Central memory CD8-positive, alpha-beta T cell (primary cell): Measurements from ENCODE around the gene MTRF1L.
A peak's percentile ranks its signal among the peaks of the same experiment; 100 is the strongest.

Experiments
- ATAC-seq: fragments of 150-1000 bp; cut with Tn5 transposase; replicated peaks from 2 replicates; pipeline ENCODE4 v1.10.0; 2022; ENCODE audit warnings: mild to moderate bottlenecking, moderate FRiP score, moderate number of reproducible peaks; ENCODE audit not compliant: poor library complexity, severe bottlenecking; ENCODE audit errors: extremely low read depth
- DNase-seq, 2 donors: peaks; one replicate each; pipeline ENCODE4 v3.0.0; 2021; ENCODE audit warnings: low spot score in 2 of 2
- H3K27ac Mint-ChIP-seq: one replicate; pipeline ENCODE4 v1.8.0; 2022; ENCODE audit warnings: low read depth, mild to moderate bottlenecking, moderate library complexity, mixed read lengths
- H3K27me3 Mint-ChIP-seq: one replicate; pipeline ENCODE4 v1.8.0; 2022; ENCODE audit warnings: mixed read lengths
- H3K36me3 Mint-ChIP-seq: one replicate; pipeline ENCODE4 v1.8.0; 2022; ENCODE audit warnings: mild to moderate bottlenecking, moderate library complexity, mixed read lengths; ENCODE audit not compliant: insufficient read depth
- H3K4me1 Mint-ChIP-seq: one replicate; pipeline ENCODE4 v1.8.0; 2022; ENCODE audit warnings: mixed read lengths
- H3K4me3 Mint-ChIP-seq: one replicate; pipeline ENCODE4 v1.8.0; 2022; ENCODE audit warnings: mild to moderate bottlenecking, moderate library complexity, mixed read lengths
- H3K9me3 Mint-ChIP-seq: one replicate; pipeline ENCODE4 v1.8.0; 2022; ENCODE audit warnings: mixed read lengths

The MTRF1L gene

GRCh38 chr6:152950240-152950639 lies 52.3 kb downstream of the MTRF1L start:
- H3K27me3 Mint-ChIP-seq, result peaks cover 61% of the 10 kb centered on the region
- H3K27ac Mint-ChIP-seq, result no peak overlapping the region
- H3K36me3 Mint-ChIP-seq, result no peaks in the 10 kb centered on the region
- no peaks in the 10 kb centered on the region for H3K9me3 Mint-ChIP-seq
- ATAC-seq (no peak), DNase-seq (no peak)
- peaks cover 8% of the 10 kb centered on the region for H3K4me1 Mint-ChIP-seq
- no peak overlapping the region for H3K4me3 Mint-ChIP-seq

- H3K27me3 Mint-ChIP-seq, result peaks cover 66% of the 10 kb centered on the region
- no peaks in the 10 kb centered on the region for H3K9me3 Mint-ChIP-seq
- peaks cover 8% of the 10 kb centered on the region for H3K4me1 Mint-ChIP-seq
- DNase-seq (no peak), ATAC-seq (peak; percentile 49)
- H3K27ac Mint-ChIP-seq, result no peak overlapping the region
- H3K4me3 Mint-ChIP-seq, result no peak overlapping the region
- H3K36me3 Mint-ChIP-seq, result no peaks in the 10 kb centered on the region
Measured at GRCh38 chr6:152948150-152948768, 54.2 kb downstream of the MTRF1L start.

- Mint-ChIP-seq H3K27ac (no peak overlapping the region), H3K9me3 (no peaks in the 10 kb centered on the region), H3K27me3 (peaks cover 63% of the 10 kb centered on the region), H3K36me3 (no peaks in the 10 kb centered on the region), H3K4me3 (no peak overlapping the region), H3K4me1 (peaks cover 8% of the 10 kb centered on the region)
- ATAC-seq, result no peak
- DNase-seq, result no peak
Measured at GRCh38 chr6:152946995-152947394, 55.5 kb downstream of the MTRF1L start.

DNA sequence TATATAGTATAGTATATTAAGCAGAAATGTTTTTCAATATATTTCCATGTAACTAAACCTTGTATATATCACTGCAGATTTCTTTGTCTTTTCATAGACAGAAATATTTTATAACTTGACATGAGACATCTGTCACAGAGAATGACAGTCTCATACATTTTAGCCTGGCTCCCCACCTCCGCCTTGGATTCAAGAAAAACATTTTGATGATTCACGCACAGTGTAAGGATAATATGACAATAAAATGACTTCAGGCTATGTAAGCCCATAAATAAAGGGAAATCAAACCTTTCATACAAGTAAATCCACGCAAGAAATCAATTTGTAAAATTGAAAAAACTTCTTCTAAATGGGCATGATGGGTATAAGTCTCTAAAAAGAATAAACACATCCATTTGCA lies 56.0 kb downstream of the MTRF1L start:
- ATAC-seq, result no peak

DNA sequence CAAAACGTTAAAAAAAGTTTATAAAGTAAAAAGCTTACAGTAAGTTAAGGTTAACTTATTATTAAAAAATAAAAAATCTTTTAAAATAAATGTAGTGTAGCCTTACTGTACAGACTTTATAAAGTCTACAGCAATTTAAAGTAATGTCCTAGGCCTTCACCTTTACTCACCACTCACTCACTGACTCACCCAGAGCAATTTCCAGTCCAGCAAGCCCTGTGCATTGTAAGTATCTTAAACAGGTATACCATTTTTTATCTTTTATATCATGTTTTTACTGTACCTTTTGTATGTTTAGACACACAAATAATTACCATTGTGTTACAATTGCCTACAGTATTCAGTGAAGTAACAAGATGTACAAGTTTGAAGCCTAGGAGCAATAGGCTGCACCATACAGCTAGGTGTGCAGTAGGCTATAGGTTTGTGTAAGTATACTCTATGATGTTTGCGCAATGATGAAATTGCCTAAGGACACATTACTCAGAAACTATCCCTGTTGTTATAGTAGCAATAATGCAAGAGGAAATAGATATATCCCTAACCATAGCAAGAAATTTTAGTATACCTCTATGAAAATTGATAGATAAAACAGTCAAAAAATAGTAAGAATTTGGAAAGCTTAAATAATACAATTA lies 59.1 kb downstream of the MTRF1L start:
- DNase-seq, result no peak
- no peaks in the 10 kb centered on the region for H3K9me3 Mint-ChIP-seq
- H3K27me3 Mint-ChIP-seq, result peaks cover 64% of the 10 kb centered on the region
- peaks cover 7% of the 10 kb centered on the region for H3K4me1 Mint-ChIP-seq
- ATAC-seq, result no peak
- no peaks in the 10 kb centered on the region for H3K36me3 Mint-ChIP-seq
- no peak overlapping the region for H3K27ac Mint-ChIP-seq
- no peak overlapping the region for H3K4me3 Mint-ChIP-seq

More for the DNA sequence above, 56.0 kb downstream of the MTRF1L start:
- Mint-ChIP-seq H3K27ac (no peak overlapping the region), H3K4me3 (no peak overlapping the region), H3K27me3 (peaks cover 63% of the 10 kb centered on the region), H3K4me1 (peaks cover 8% of the 10 kb centered on the region), H3K36me3 (no peaks in the 10 kb centered on the region), H3K9me3 (no peaks in the 10 kb centered on the region)
- no peak for DNase-seq

DNA sequence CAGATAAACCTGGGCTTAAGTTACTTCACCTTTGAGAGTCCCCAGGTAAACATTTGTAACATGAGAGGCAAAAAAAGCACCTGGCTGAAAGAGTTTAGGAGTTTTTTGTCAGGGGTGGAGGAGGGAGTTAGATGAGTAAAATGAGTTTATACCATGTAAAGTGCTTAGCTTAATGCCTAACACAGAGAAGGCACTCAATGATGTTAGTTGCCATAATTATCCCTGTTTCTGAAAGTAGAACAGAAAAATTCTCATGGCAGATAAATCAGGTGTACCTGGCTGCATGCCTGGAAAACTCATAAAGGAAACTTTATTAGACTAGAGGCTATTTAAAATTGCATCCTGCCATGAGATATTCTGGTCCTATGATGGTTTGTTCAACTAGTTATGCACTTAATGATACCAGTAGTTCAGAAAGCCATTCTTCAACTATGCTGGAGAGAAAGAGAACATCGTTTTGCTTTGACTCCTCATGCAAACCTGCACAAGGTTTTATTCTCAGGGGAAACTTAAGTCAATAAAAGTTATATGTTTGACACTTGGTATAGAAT lies 60.1 kb downstream of the MTRF1L start:
- ATAC-seq, result no peak

DNA sequence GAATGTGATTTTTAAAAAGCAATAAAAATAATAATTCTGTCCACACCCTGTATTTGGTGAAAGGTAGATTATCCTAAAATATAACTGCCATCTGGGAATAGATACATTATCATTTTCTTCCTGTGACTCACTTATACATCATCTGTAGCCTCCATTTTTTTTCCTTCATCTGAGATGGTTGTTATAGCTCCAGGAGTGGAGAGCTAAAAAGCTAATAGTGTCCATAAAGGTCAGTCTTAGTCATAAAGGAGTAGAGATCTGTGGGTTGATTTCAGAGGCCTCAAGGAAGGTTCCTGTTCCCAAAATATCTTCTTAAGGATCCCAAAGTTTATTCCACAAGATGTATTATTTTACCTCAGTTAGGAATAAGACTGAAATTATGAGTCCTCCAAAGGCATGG lies 60.8 kb downstream of the MTRF1L start:
- Mint-ChIP-seq H3K27me3 (peaks cover 69% of the 10 kb centered on the region), H3K4me1 (no peaks in the 10 kb centered on the region), H3K36me3 (no peaks in the 10 kb centered on the region), H3K4me3 (no peak overlapping the region), H3K27ac (no peak overlapping the region), H3K9me3 (no peaks in the 10 kb centered on the region)
- ATAC-seq (no peak), DNase-seq (no peak)

More for the DNA sequence above, 60.1 kb downstream of the MTRF1L start:
- H3K9me3 Mint-ChIP-seq, result no peaks in the 10 kb centered on the region
- no peaks in the 10 kb centered on the region for H3K36me3 Mint-ChIP-seq
- peaks cover 64% of the 10 kb centered on the region for H3K27me3 Mint-ChIP-seq
- H3K27ac Mint-ChIP-seq, result no peak overlapping the region
- H3K4me3 Mint-ChIP-seq, result no peak overlapping the region
- DNase-seq, result no peak
- no peaks in the 10 kb centered on the region for H3K4me1 Mint-ChIP-seq
